HepG2 (cell line): ENCODE measurements around the gene ALCAM. TPM values are rescaled to one million over a fixed set of nuclear protein-coding genes. Genes with fewer than 3 reads are reported as not detected.

Source experiments
- ATAC-seq: fragments of 200-7000 bp; cut with Tn5 transposase; 3 replicates; pipeline ENCODE4 v1.9.1; 2020; ENCODE audit warnings: mild to moderate bottlenecking, moderate library complexity
- BruUV-seq: library from RNA; stranded (reverse); fragments of 400-500 nt; replicated peaks from 2 replicates; lab custom pipeline; 2021; lab: Mats Ljungman, UMichigan
- CTCF ChIA-PET: fragments of 300-600 bp; formaldehyde crosslinking; extraction: SDS; loops from one replicate; lab custom pipeline; 2021; ENCODE audit warnings: low total read pairs, inconsistent platforms, low intra/inter-chr PET ratio; lab: Yijun Ruan, JAX
- POLR2A ChIA-PET: fragments of 350-600 bp; sonication (Branson Sonifier 250); formaldehyde crosslinking; loops from one replicate; lab custom pipeline; 2020; ENCODE audit warnings: antibody characterized with exemption, inconsistent platforms; lab: Yijun Ruan, JAX
- DNase-seq: peaks from one replicate; pipeline ENCODE4 v3.0.0-alpha.2; 2015; ENCODE audit warnings: low spot score
- FAIRE-seq: peaks from 3 replicates; lab custom pipeline; 2011; peaks lifted over from hg19 to GRCh38; lab: Jason Lieb, UNC
- H2AFZ ChIP-seq: one replicate; pipeline ENCODE4 v1.6.1; 2011; ENCODE audit warnings: low read length, inconsistent platforms
- H3K27ac ChIP-seq: fragments of 300-600 bp; 3 replicates; pipeline ENCODE4 v1.8.0; 2011; ENCODE audit warnings: mixed run types, mild to moderate bottlenecking, mixed read lengths, low read length, inconsistent platforms; ENCODE audit not compliant: insufficient read depth; ENCODE audit errors: extremely low read length
- H3K27me3 ChIP-seq, 2 experiments: fragments of 200-600 bp in 1 of 2; 2 replicates in 1 of 2; 3 replicates in 1 of 2; pipeline versions ENCODE4 v1.6.0 to v1.8.0; 2011; ENCODE audit warnings: low read length in 2 of 2, mild to moderate bottlenecking in 2 of 2, moderate library complexity in 2 of 2, inconsistent platforms in 1 of 2; ENCODE audit not compliant: insufficient read depth in 2 of 2, control insufficient read depth in 1 of 2
- H3K36me3 ChIP-seq, 2 experiments: fragments of 200-600 bp in 1 of 2; replicated peaks in 1 of 2; 2 replicates in 1 of 2; 3 replicates in 1 of 2; pipeline versions ENCODE4 v1.5.1 to v1.8.0; 2011; ENCODE audit warnings: low read length in 2 of 2, inconsistent platforms in 1 of 2; ENCODE audit not compliant: insufficient read depth in 2 of 2, control insufficient read depth in 1 of 2
- H3K4me1 ChIP-seq: 2 replicates; pipeline ENCODE4 v1.5.1; 2012; ENCODE audit warnings: low read length, inconsistent platforms; ENCODE audit not compliant: insufficient read depth
- H3K4me2 ChIP-seq: 2 replicates; pipeline ENCODE4 v1.6.0; 2011; ENCODE audit warnings: low read depth, low read length, inconsistent platforms
- H3K4me3 ChIP-seq, 3 experiments: fragments of 200-600 bp in 1 of 3; sonication (generic), shearing (Covaris generic) in 1 of 3; replicated peaks in 1 of 3; 2 replicates each; pipeline ENCODE4 v1.5.1; 2011 to 2016; ENCODE audit warnings: low read length in 3 of 3, inconsistent platforms in 2 of 3, low read depth in 2 of 3, mild to moderate bottlenecking in 2 of 3, control low read depth in 1 of 3, mixed read lengths in 1 of 3; ENCODE audit not compliant: insufficient read depth in 1 of 3
- H3K79me2 ChIP-seq: one replicate; pipeline ENCODE4 v1.6.1; 2011; ENCODE audit warnings: low read length, inconsistent platforms; ENCODE audit not compliant: insufficient read depth
- H3K9ac ChIP-seq: 2 replicates; pipeline ENCODE4 v1.6.0; 2011; ENCODE audit warnings: mild to moderate bottlenecking, low read depth, low read length, inconsistent platforms; ENCODE audit not compliant: insufficient read depth
- H3K9me3 ChIP-seq: 2 replicates; pipeline ENCODE4 v1.5.1; 2012; ENCODE audit warnings: mild to moderate bottlenecking, low read length
- H4K20me1 ChIP-seq: 2 replicates; pipeline ENCODE4 v1.6.0; 2011; ENCODE audit warnings: inconsistent platforms, mild to moderate bottlenecking, low read length, moderate library complexity; ENCODE audit not compliant: insufficient read depth
- ASH2L ChIP-seq: fragments of 300-600, 200-600 bp; sonication (generic); IDR thresholded peaks from 2 replicates; pipeline ENCODE4 v1.7.0; 2017; ENCODE audit warnings: low read depth, mild to moderate bottlenecking, moderate library complexity, mixed read lengths, low read length; ENCODE audit not compliant: insufficient read length
- HOXA3 ChIP-seq: sonication (generic); formaldehyde crosslinking; IDR thresholded peaks from 2 replicates; pipeline ENCODE4 v1.5.0; 2020; ENCODE audit warnings: missing genetic modification reagents
- KAT7 ChIP-seq: IDR thresholded peaks from 2 replicates; pipeline ENCODE4 v1.6.1; 2018; ENCODE audit warnings: borderline replicate concordance, missing compliant biosample characterization
- NCOA5 ChIP-seq: sonication (generic); formaldehyde crosslinking; IDR thresholded peaks from 2 replicates; pipeline ENCODE4 v1.4.0; 2020; ENCODE audit warnings: missing genetic modification reagents
- PAF1 ChIP-seq: IDR thresholded peaks from 2 replicates; pipeline ENCODE4 v1.6.1; 2016; ENCODE audit warnings: missing genetic modification reagents, missing compliant biosample characterization
- PAWR ChIP-seq: sonication (generic); formaldehyde crosslinking; IDR thresholded peaks from 2 replicates; pipeline ENCODE4 v1.4.0; 2020; ENCODE audit warnings: missing genetic modification reagents, mild to moderate bottlenecking, borderline replicate concordance
- RFXANK ChIP-seq: IDR thresholded peaks from 2 replicates; pipeline ENCODE4 v1.6.1; 2016
- RNF2 ChIP-seq: fragments of 450-650 bp; conservative IDR thresholded peaks from 2 replicates; pipeline ENCODE4 v1.6.1; 2016; ENCODE audit warnings: low read depth
- ZNF510 ChIP-seq: sonication (generic); formaldehyde crosslinking; IDR thresholded peaks from 2 replicates; pipeline ENCODE4 v1.4.0; 2020; ENCODE audit warnings: low read depth, mild to moderate bottlenecking, missing genetic modification reagents
- WGBS: methylation state at CpG from one replicate; pipeline ENCODE4 v1.1.6; 2017; ENCODE audit warnings: low lambda C conversion rate; 5-methylcytosine and 5-hydroxymethylcytosine counted together
- in situ Hi-C: cut with HindIII; loops from 2 replicates; pipeline ENCODE4 v1.10.0; 2017; ENCODE audit warnings: low pct_unique_long_range_greater_than_20kb; ENCODE audit not compliant: extremely low pct_ligation_motif_present
- intact Hi-C: fragments of 100-400 bp; cut with micrococcal nuclease; formaldehyde crosslinking; loops from one replicate; pipeline ENCODE4 v1.10.0; 2022; ENCODE audit not compliant: unreplicated experiment
- polyA plus RNA-seq, 8 experiments: library from polyadenylated mRNA; depleted of rRNA in 3 of 8; stranded (reverse) in 7 of 8; unstranded in 1 of 8; fragments of >200 nt; fragmentation: Illumina TruSeq in 4 of 8; extraction: Trizol in 4 of 8; gene quantifications; 2 replicates each; pipeline versions ENCODE4 v1.2.1 to v1.2.3, GENCODE V29; 2011 to 2016; ENCODE audit warnings: low read depth in 4 of 8, missing spikeins in 1 of 8, mixed read lengths in 1 of 8; ENCODE audit not compliant: insufficient read depth in 1 of 8
- total RNA-seq, 5 experiments: library from RNA; depleted of rRNA; stranded (reverse); fragments of >200 nt; fragmentation: Illumina TruSeq; extraction: Trizol; gene quantifications; 2 replicates each; pipeline ENCODE4 v1.2.3, GENCODE V29; 2016; ENCODE audit warnings: low read depth in 1 of 5
- TF ChIP-seq, protein P1 (sequence below): sonication (generic); formaldehyde crosslinking; IDR thresholded peaks from 2 replicates; pipeline ENCODE4 v1.5.0; 2020; ENCODE audit warnings: missing genetic modification reagents
- TF ChIP-seq, protein P2 (sequence below): sonication (generic); formaldehyde crosslinking; IDR thresholded peaks from 2 replicates; pipeline ENCODE4 v1.4.0; 2020; ENCODE audit warnings: mild to moderate bottlenecking, missing genetic modification reagents

ALCAM gene
- total and polyA plus RNA-seq, 2 of the 13 experiments (the other 11 are each of a cell fraction or from before 2014, with no cell fraction given), result 26.0 to 33.1 TPM

DNA sequence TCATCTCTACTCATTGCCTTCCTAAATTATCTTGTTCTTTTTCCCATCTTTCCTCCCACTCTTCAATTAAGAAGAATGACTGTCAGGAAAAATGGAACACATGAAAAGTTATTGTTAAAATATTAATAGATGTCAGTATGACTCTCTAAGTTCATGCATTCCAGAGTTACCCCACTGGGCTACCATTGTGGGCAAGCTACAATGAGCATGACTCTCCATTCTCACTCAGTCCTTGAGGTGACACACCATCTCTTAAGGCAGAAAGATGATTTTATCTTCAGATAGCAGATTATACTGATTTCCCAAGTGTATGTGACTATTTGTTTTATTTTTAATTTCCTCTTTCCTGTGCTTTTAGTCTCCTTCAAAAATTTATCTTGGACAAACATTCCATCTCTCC, 144.3 kb downstream of the ALCAM start:
- Histone ChIP-seq H3K9me3 (no peaks in the 10 kb centered on the region), H3K27me3 (no peaks in the 10 kb centered on the region), H3K4me2 (no peak overlapping the region), H3K36me3 (no peaks in the 10 kb centered on the region), H3K4me1 (no peaks in the 10 kb centered on the region), H3K9ac (no peak overlapping the region), H3K79me2 (peaks cover 7% of the 10 kb centered on the region), H3K27ac (no peak overlapping the region), H2AFZ (no peak overlapping the region), H4K20me1 (no peaks in the 10 kb centered on the region), H3K4me3 (no peak overlapping the region)
- BruUV-seq, result no TSS peak
- intact Hi-C loops, result loop anchor here (10.0 kb wide), 1 partner anchor 1516 kb away; no protein-coding TSS in a partner anchor
- DNase-seq, result no peak
- ATAC-seq, result no peak
- in situ Hi-C loops, result loop anchor here (5.0 to 25.0 kb wide), 3 partner anchors 144 to 899 kb away; partner anchors contain the start of gene ALCAM
- ChIA-PET CTCF (no interaction called here), POLR2A (interaction anchor here (1.2 kb wide), 1 partner anchor 8 kb away, joined by 4 read pairs; no protein-coding TSS in a partner anchor)
- no peak for TF ChIP-seq KAT7 (CRISPR knock-in tag)
- TF ChIP-seq, protein P1, sequence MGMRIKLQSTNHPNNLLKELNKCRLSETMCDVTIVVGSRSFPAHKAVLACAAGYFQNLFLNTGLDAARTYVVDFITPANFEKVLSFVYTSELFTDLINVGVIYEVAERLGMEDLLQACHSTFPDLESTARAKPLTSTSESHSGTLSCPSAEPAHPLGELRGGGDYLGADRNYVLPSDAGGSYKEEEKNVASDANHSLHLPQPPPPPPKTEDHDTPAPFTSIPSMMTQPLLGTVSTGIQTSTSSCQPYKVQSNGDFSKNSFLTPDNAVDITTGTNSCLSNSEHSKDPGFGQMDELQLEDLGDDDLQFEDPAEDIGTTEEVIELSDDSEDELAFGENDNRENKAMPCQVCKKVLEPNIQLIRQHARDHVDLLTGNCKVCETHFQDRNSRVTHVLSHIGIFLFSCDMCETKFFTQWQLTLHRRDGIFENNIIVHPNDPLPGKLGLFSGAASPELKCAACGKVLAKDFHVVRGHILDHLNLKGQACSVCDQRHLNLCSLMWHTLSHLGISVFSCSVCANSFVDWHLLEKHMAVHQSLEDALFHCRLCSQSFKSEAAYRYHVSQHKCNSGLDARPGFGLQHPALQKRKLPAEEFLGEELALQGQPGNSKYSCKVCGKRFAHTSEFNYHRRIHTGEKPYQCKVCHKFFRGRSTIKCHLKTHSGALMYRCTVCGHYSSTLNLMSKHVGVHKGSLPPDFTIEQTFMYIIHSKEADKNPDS (CRISPR knock-in tag), result no peak
- no peak for TF ChIP-seq NCOA5 (CRISPR knock-in tag)
- TF ChIP-seq ZNF510 (CRISPR knock-in tag), result no peak
- no peak for FAIRE-seq

DNA sequence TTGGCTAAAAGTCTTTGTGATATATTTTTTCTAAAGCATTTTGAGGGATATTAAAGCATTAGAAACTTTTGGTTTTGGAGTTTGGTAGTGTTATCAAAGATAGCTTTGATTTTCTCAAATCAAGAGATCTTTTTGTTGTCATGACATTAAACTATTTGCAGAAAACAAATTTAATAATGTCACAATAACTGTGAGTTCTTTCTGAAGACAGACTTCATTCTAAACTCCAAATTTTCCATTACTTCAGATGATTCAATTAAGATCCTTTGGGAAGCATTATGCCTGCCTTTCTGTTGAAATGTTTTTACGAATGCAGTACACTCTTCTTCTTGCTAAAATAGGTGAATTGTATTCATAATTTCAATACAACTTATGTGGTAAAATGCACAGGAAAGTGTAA, 145.4 kb downstream of the ALCAM start:
- intact Hi-C loops (loop anchor here (10.0 kb wide), 1 partner anchor 1517 kb away; no protein-coding TSS in a partner anchor), in situ Hi-C loops (loop anchor here (5.0 to 25.0 kb wide), 3 partner anchors 145 to 900 kb away; partner anchors contain the start of gene ALCAM)
- CTCF ChIA-PET, result no interaction called here
- no peaks in the 10 kb centered on the region for H3K27me3 ChIP-seq
- DNase-seq (no peak), FAIRE-seq (no peak), ATAC-seq (no peak)
- no peak overlapping the region for H3K9ac ChIP-seq
- H3K79me2 ChIP-seq, result peaks cover 7% of the 10 kb centered on the region
- POLR2A ChIA-PET, result interaction anchor here (1.2 kb wide), 1 partner anchor 9 kb away, joined by 4 read pairs; no protein-coding TSS in a partner anchor
- no TSS peak for BruUV-seq
- WGBS, result 86% methylated on average over 1 of the region's 1 CpG
- H3K4me1 ChIP-seq, result no peaks in the 10 kb centered on the region
- H2AFZ ChIP-seq, result no peak overlapping the region
- H4K20me1 ChIP-seq, result no peaks in the 10 kb centered on the region
- no peak overlapping the region for H3K4me3 ChIP-seq
- H3K36me3 ChIP-seq, result no peaks in the 10 kb centered on the region
- H3K4me2 ChIP-seq, result no peak overlapping the region
- no peak overlapping the region for H3K27ac ChIP-seq
- no peaks in the 10 kb centered on the region for H3K9me3 ChIP-seq
- TF ChIP-seq, protein P2, sequence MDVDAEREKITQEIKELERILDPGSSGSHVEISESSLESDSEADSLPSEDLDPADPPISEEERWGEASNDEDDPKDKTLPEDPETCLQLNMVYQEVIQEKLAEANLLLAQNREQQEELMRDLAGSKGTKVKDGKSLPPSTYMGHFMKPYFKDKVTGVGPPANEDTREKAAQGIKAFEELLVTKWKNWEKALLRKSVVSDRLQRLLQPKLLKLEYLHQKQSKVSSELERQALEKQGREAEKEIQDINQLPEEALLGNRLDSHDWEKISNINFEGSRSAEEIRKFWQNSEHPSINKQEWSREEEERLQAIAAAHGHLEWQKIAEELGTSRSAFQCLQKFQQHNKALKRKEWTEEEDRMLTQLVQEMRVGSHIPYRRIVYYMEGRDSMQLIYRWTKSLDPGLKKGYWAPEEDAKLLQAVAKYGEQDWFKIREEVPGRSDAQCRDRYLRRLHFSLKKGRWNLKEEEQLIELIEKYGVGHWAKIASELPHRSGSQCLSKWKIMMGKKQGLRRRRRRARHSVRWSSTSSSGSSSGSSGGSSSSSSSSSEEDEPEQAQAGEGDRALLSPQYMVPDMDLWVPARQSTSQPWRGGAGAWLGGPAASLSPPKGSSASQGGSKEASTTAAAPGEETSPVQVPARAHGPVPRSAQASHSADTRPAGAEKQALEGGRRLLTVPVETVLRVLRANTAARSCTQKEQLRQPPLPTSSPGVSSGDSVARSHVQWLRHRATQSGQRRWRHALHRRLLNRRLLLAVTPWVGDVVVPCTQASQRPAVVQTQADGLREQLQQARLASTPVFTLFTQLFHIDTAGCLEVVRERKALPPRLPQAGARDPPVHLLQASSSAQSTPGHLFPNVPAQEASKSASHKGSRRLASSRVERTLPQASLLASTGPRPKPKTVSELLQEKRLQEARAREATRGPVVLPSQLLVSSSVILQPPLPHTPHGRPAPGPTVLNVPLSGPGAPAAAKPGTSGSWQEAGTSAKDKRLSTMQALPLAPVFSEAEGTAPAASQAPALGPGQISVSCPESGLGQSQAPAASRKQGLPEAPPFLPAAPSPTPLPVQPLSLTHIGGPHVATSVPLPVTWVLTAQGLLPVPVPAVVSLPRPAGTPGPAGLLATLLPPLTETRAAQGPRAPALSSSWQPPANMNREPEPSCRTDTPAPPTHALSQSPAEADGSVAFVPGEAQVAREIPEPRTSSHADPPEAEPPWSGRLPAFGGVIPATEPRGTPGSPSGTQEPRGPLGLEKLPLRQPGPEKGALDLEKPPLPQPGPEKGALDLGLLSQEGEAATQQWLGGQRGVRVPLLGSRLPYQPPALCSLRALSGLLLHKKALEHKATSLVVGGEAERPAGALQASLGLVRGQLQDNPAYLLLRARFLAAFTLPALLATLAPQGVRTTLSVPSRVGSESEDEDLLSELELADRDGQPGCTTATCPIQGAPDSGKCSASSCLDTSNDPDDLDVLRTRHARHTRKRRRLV (CRISPR knock-in tag), result no peak
- TF ChIP-seq PAWR (CRISPR knock-in tag), result no peak
- no peak for TF ChIP-seq RFXANK (CRISPR knock-in tag)
- no peak for TF ChIP-seq HOXA3 (CRISPR knock-in tag)
- TF ChIP-seq ASH2L, result no peak
- no peak for TF ChIP-seq RNF2
- no peak for TF ChIP-seq PAF1 (CRISPR knock-in tag)
